ENCODE measurements around the gene SEMA4D. TPM values are rescaled to one million over a fixed set of nuclear protein-coding genes. Genes with fewer than 3 reads are reported as not detected.
"Not testable (repeated sequence)": the region's sequence is repeated elsewhere in the genome, so short reads cannot be mapped to it uniquely, and the experiment has no call there.

Gene SEMA4D
- total RNA-seq, 1 donor from 2014 or later: 388 TPM

- intact Hi-C loops (cut with micrococcal nuclease): loop anchor here (2.0 kb wide), 1 partner anchor 65 kb away; no protein-coding TSS in a partner anchor
Measured at GRCh38 chr9:89483592-89484474, 14.1 kb downstream of the SEMA4D start.

GRCh38 chr9:89482901-89483361, 15.0 kb downstream of the SEMA4D start:
- intact Hi-C loops (cut with micrococcal nuclease): loop anchor here (1.0 kb wide), 1 partner anchor 7 kb away; no protein-coding TSS in a partner anchor

GRCh38 chr9:89482056-89482851, 15.7 kb downstream of the SEMA4D start:
- intact Hi-C loops (cut with micrococcal nuclease): loop anchor here (1.0 kb wide), 1 partner anchor 8 kb away; no protein-coding TSS in a partner anchor

- intact Hi-C loops (cut with micrococcal nuclease): loop anchor here (1.0 kb wide), 1 partner anchor 41 kb away; no protein-coding TSS in a partner anchor
Measured at GRCh38 chr9:89481538-89481915, 16.4 kb downstream of the SEMA4D start.

GRCh38 chr9:89480825-89481537, 16.9 kb downstream of the SEMA4D start:
- intact Hi-C loops (cut with micrococcal nuclease): loop anchor here (1.0 kb wide), 1 partner anchor 41 kb away; no protein-coding TSS in a partner anchor

GRCh38 chr9:89480372-89480771, 17.5 kb downstream of the SEMA4D start:
- intact Hi-C loops (cut with micrococcal nuclease): not testable (repeated sequence)

- intact Hi-C loops (cut with micrococcal nuclease): not testable (repeated sequence)
Measured at GRCh38 chr9:89479669-89480011, 18.3 kb downstream of the SEMA4D start.

GRCh38 chr9:89478821-89479668, 18.9 kb downstream of the SEMA4D start:
- intact Hi-C loops (cut with micrococcal nuclease): loop anchor here (1.0 kb wide), 1 partner anchor 17 kb away; no protein-coding TSS in a partner anchor

- intact Hi-C loops (cut with micrococcal nuclease): loop anchor here (1.0 kb wide), 5 partner anchors 8 to 71 kb away; no protein-coding TSS in a partner anchor
Measured at GRCh38 chr9:89477811-89478630, 19.9 kb downstream of the SEMA4D start.

- intact Hi-C loops (cut with micrococcal nuclease): loop anchor here (1.0 kb wide), 4 partner anchors 9 to 72 kb away; no protein-coding TSS in a partner anchor
Measured at GRCh38 chr9:89477384-89477783, 20.5 kb downstream of the SEMA4D start.

GRCh38 chr9:89476546-89476945, 21.4 kb downstream of the SEMA4D start:
- intact Hi-C loops (cut with micrococcal nuclease): no loop called here

GRCh38 chr9:89475891-89476440, 21.9 kb downstream of the SEMA4D start:
- intact Hi-C loops (cut with micrococcal nuclease): no loop called here

- intact Hi-C loops (cut with micrococcal nuclease): no loop called here
Measured at GRCh38 chr9:89474939-89475338, 23.0 kb downstream of the SEMA4D start.

- intact Hi-C loops (cut with micrococcal nuclease): no loop called here
Measured at GRCh38 chr9:89473762-89474469, 24.0 kb downstream of the SEMA4D start.

- intact Hi-C loops (cut with micrococcal nuclease): not testable (repeated sequence)
Measured at GRCh38 chr9:89471796-89472320, 26.1 kb downstream of the SEMA4D start.

- intact Hi-C loops (cut with micrococcal nuclease): no loop called here
Measured at GRCh38 chr9:89471390-89471789, 26.5 kb downstream of the SEMA4D start.

- intact Hi-C loops (cut with micrococcal nuclease): no loop called here
Measured at GRCh38 chr9:89470224-89470839, 27.6 kb downstream of the SEMA4D start.

- intact Hi-C loops (cut with micrococcal nuclease): no loop called here
Measured at GRCh38 chr9:89469003-89469402, 28.9 kb downstream of the SEMA4D start.

Measured in T-helper 1 cell treated with Interleukin-12 subunit alpha and Interleukin-12 subunit beta and Interleukin-4 antibody, amounts not matched to agents 30 ng/mL and 1 ng/mL, for 36 hours (primary cell).